SK-N-SH treated with all-trans-retinoic acid at 6 μM for 48 hours (cell line): ENCODE measurements around the gene MRC1.

Source experiments
- GLIS3 ChIP-seq: fragments of 250-450 bp; sonication (Bioruptor Pico); IDR thresholded peaks from 2 replicates; pipeline ENCODE4 v1.5.0; 2020; ENCODE audit warnings: mild to moderate bottlenecking, moderate library complexity
- TF ChIP-seq, protein P1 (sequence below): fragments of 250-450 bp; sonication (Bioruptor Pico); IDR thresholded peaks from 2 replicates; pipeline ENCODE4 v1.8.0; 2020; ENCODE audit warnings: mild to moderate bottlenecking, moderate library complexity, borderline replicate concordance

DNA sequence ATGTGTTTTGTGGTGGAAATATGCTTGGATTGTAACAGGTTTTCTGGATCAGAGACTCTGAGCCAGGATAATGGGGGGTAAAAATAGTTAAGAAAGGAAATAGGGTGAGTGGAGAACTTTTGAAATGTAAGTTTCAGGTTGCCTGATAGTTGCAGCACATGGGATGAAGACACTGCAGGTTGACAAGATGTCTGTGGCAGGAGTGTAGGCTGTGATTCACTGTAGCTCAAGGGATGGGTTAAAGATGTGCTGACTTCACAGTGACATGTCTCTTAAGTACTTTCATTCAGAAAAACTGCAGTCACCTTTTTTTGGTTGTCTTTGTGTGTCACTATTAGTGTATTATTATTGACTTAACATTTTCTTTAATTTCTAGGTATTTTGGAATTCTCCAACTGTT is 79.0 kb downstream of the MRC1 start:
- TF ChIP-seq GLIS3 (CRISPR knock-in tag) = no peak
- TF ChIP-seq, protein P1, sequence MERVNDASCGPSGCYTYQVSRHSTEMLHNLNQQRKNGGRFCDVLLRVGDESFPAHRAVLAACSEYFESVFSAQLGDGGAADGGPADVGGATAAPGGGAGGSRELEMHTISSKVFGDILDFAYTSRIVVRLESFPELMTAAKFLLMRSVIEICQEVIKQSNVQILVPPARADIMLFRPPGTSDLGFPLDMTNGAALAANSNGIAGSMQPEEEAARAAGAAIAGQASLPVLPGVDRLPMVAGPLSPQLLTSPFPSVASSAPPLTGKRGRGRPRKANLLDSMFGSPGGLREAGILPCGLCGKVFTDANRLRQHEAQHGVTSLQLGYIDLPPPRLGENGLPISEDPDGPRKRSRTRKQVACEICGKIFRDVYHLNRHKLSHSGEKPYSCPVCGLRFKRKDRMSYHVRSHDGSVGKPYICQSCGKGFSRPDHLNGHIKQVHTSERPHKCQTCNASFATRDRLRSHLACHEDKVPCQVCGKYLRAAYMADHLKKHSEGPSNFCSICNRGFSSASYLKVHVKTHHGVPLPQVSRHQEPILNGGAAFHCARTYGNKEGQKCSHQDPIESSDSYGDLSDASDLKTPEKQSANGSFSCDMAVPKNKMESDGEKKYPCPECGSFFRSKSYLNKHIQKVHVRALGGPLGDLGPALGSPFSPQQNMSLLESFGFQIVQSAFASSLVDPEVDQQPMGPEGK (CRISPR knock-in tag) = no peak
